Panc1 (cell line): Measurements from ENCODE around the gene DCN. TPM values are rescaled to one million over a fixed set of nuclear protein-coding genes. Genes with fewer than 3 reads are reported as not detected.

ENCODE experiments used
- ATAC-seq: fragments of 200-7000 bp; cut with Tn5 transposase; 2 replicates; pipeline ENCODE4 v1.9.1; 2020; ENCODE audit warnings: mild to moderate bottlenecking, moderate library complexity
- BruUV-seq: library from RNA; stranded (reverse); fragments of 400-500 nt; replicated peaks from 2 replicates; lab custom pipeline; 2021; lab: Mats Ljungman, UMichigan
- CTCF ChIA-PET: fragments of 300-600 bp; sonication (Branson Sonifier 250); formaldehyde crosslinking; loops from one replicate; lab custom pipeline; 2022; ENCODE audit warnings: antibody characterized with exemption; lab: Charles Lee
- POLR2A ChIA-PET: fragments of 300-600 bp; sonication (Branson Sonifier 250); formaldehyde crosslinking; loops from one replicate; lab custom pipeline; 2022; ENCODE audit warnings: antibody characterized with exemption; lab: Charles Lee
- DNase-seq: peaks from one replicate; pipeline ENCODE4 v3.0.0-alpha.2; 2010; ENCODE audit warnings: low read depth, low spot score
- H3K27ac ChIP-seq: 2 replicates; pipeline ENCODE4 v1.5.1; 2011; ENCODE audit warnings: mild to moderate bottlenecking, low read length, inconsistent platforms
- H3K27me3 ChIP-seq: fragments of 200-500 bp; sonication (Bioruptor generic); 2 replicates; pipeline ENCODE4 v1.6.0; 2014; ENCODE audit warnings: low read length, inconsistent platforms; ENCODE audit not compliant: control insufficient read depth, insufficient read depth
- H3K36me3 ChIP-seq: fragments of 200-500 bp; sonication (Bioruptor generic); 2 replicates; pipeline ENCODE4 v1.5.1; 2014; ENCODE audit warnings: inconsistent platforms, mild to moderate bottlenecking, low read length, moderate library complexity; ENCODE audit not compliant: control insufficient read depth, insufficient read depth
- H3K4me1 ChIP-seq: 2 replicates; pipeline ENCODE4 v1.5.1; 2011; ENCODE audit warnings: inconsistent platforms, mild to moderate bottlenecking, low read length, moderate library complexity; ENCODE audit not compliant: control insufficient read depth, insufficient read depth
- H3K4me3 ChIP-seq, 2 experiments: 2 replicates each; pipeline ENCODE4 v1.5.1; 2011 to 2012; ENCODE audit warnings: low read depth in 2 of 2, low read length in 2 of 2, mild to moderate bottlenecking in 2 of 2, inconsistent platforms in 1 of 2, moderate library complexity in 1 of 2
- H3K9me3 ChIP-seq: fragments of 200-500 bp; sonication (Bioruptor generic); 2 replicates; pipeline ENCODE4 v1.5.1; 2014; ENCODE audit warnings: low read depth, mild to moderate bottlenecking, inconsistent platforms, low read length, moderate library complexity; ENCODE audit not compliant: control insufficient read depth, insufficient read depth
- POLR2AphosphoS5 ChIP-seq: IDR thresholded peaks from 2 replicates; pipeline ENCODE4 v1.6.1; 2012; ENCODE audit warnings: mild to moderate bottlenecking, low read depth, low read length, moderate library complexity
- REST ChIP-seq, 2 experiments: IDR thresholded peaks; 2 replicates each; pipeline ENCODE4 v1.6.1; 2011 to 2012; ENCODE audit warnings: low read depth in 2 of 2, control low read depth in 1 of 2, low read length in 1 of 2, mild to moderate bottlenecking in 1 of 2, moderate library complexity in 1 of 2; ENCODE audit not compliant: insufficient read depth in 1 of 2
- SIN3A ChIP-seq: IDR thresholded peaks from 2 replicates; pipeline ENCODE4 v1.6.1; 2012; ENCODE audit warnings: low read depth, mild to moderate bottlenecking, low read length, moderate library complexity, borderline replicate concordance; ENCODE audit not compliant: insufficient read depth
- TCF7L2 ChIP-seq: IDR thresholded peaks from 2 replicates; pipeline ENCODE4 v1.6.1; 2011; ENCODE audit warnings: mild to moderate bottlenecking, low read depth, low read length, inconsistent platforms
- in situ Hi-C: cut with HindIII; loops from 2 replicates; pipeline ENCODE4 v1.10.0; 2016; ENCODE audit warnings: low sequenced_read_pairs, low pct_unique_long_range_greater_than_20kb
- intact Hi-C: fragments of 100-400 bp; cut with micrococcal nuclease; formaldehyde crosslinking; loops from one replicate; pipeline ENCODE4 v1.10.0; 2022; ENCODE audit not compliant: unreplicated experiment
- total RNA-seq: library from RNA; stranded (reverse); gene quantifications from one replicate; pipeline ENCODE4 v1.2.1, GENCODE V29; 2021; ENCODE audit not compliant: unreplicated experiment
- TF ChIP-seq, protein P1 (sequence below): fragments of 450-650 bp; IDR thresholded peaks from 2 replicates; pipeline ENCODE4 v1.5.1; 2017; ENCODE audit warnings: mild to moderate bottlenecking

Gene DCN
- total RNA-seq, 1 experiment from 2014 or later = 1.9 TPM

- DNase-seq (no peak), ATAC-seq (no peak)
- ChIA-PET POLR2A (no interaction called here), CTCF (no interaction called here)
- no TSS peak for BruUV-seq
- no peaks in the 10 kb centered on the region for H3K4me1 ChIP-seq
- H3K4me3 ChIP-seq = no peak overlapping the region
- in situ Hi-C loops (no loop called here), intact Hi-C loops (no loop called here)
- no peaks in the 10 kb centered on the region for H3K27me3 ChIP-seq
- no peaks in the 10 kb centered on the region for H3K9me3 ChIP-seq
- no peak overlapping the region for H3K27ac ChIP-seq
- TF ChIP-seq TCF7L2 (no peak), SIN3A (no peak), POLR2AphosphoS5 (no peak), REST (IDR thresholded peaks at IDR 0.05; ENCODE audit: insufficient read depth in 1 of 2, low read depth in 2 of 2, low read length in 1 of 2) (no peak)
- TF ChIP-seq, protein P1, sequence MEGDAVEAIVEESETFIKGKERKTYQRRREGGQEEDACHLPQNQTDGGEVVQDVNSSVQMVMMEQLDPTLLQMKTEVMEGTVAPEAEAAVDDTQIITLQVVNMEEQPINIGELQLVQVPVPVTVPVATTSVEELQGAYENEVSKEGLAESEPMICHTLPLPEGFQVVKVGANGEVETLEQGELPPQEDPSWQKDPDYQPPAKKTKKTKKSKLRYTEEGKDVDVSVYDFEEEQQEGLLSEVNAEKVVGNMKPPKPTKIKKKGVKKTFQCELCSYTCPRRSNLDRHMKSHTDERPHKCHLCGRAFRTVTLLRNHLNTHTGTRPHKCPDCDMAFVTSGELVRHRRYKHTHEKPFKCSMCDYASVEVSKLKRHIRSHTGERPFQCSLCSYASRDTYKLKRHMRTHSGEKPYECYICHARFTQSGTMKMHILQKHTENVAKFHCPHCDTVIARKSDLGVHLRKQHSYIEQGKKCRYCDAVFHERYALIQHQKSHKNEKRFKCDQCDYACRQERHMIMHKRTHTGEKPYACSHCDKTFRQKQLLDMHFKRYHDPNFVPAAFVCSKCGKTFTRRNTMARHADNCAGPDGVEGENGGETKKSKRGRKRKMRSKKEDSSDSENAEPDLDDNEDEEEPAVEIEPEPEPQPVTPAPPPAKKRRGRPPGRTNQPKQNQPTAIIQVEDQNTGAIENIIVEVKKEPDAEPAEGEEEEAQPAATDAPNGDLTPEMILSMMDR = no peak
- no peaks in the 10 kb centered on the region for H3K36me3 ChIP-seq
Measured at GRCh38 chr12:91106283-91106682, 76.3 kb downstream of the DCN start.

- BruUV-seq = no TSS peak
- ATAC-seq (no peak), DNase-seq (no peak)
- H3K4me3 ChIP-seq = no peak overlapping the region
- H3K4me1 ChIP-seq = no peaks in the 10 kb centered on the region
- ChIA-PET CTCF (no interaction called here), POLR2A (no interaction called here)
- TF ChIP-seq SIN3A = no peak
- TF ChIP-seq TCF7L2 = no peak
- TF ChIP-seq, protein P1 = no peak
- TF ChIP-seq REST (IDR thresholded peaks at IDR 0.05; ENCODE audit: insufficient read depth in 1 of 2, low read depth in 2 of 2, low read length in 1 of 2) = no peak
- TF ChIP-seq POLR2AphosphoS5 = no peak
- intact Hi-C loops (no loop called here), in situ Hi-C loops (no loop called here)
- no peaks in the 10 kb centered on the region for H3K9me3 ChIP-seq
- no peaks in the 10 kb centered on the region for H3K36me3 ChIP-seq
- no peak overlapping the region for H3K27ac ChIP-seq
- no peaks in the 10 kb centered on the region for H3K27me3 ChIP-seq
Measured at GRCh38 chr12:91105807-91106206, 76.8 kb downstream of the DCN start.
